ENCODE measurements around the gene STX2. TPM values are rescaled to one million over a fixed set of nuclear protein-coding genes. Genes with fewer than 3 reads are reported as not detected.
A peak's percentile ranks its signal among the peaks of the same experiment; 100 is the strongest.
"Not testable (repeated sequence)": the region's sequence is repeated elsewhere in the genome, so short reads cannot be mapped to it uniquely, and the experiment has no call there.

STX2 gene
- total RNA-seq, 1 experiment from 2014 or later = 26.6 TPM

GRCh38 chr12:130752037-130752436 lies 87.0 kb downstream of the STX2 start:
- DNase-seq (ENCODE audit: low read depth); in situ Hi-C loops (cut with HindIII; ENCODE audit: low pct_unique_long_range_greater_than_20kb, low sequenced_read_pairs): not testable (repeated sequence)

DNA sequence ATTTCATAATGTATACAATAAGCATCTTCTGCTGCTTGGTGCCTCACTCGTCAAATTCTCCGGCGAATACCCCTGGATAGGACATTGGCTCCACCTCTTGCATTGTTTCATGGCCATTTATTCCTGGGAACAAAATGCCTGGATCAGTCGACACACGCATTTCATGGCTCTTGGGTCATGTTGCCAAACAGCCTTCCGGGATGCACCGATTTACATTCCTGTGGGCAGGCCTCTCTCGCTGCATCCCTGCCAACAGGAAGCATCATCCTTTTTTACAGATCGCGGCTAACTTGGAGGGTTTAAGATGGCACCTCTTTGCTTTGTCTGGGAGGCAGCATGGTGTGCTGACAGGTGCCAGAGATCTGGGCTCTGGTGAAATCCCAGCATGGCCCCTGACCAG lies 90.3 kb downstream of the STX2 start:
- in situ Hi-C loops (cut with HindIII; ENCODE audit: low pct_unique_long_range_greater_than_20kb, low sequenced_read_pairs) = no loop called here

DNA sequence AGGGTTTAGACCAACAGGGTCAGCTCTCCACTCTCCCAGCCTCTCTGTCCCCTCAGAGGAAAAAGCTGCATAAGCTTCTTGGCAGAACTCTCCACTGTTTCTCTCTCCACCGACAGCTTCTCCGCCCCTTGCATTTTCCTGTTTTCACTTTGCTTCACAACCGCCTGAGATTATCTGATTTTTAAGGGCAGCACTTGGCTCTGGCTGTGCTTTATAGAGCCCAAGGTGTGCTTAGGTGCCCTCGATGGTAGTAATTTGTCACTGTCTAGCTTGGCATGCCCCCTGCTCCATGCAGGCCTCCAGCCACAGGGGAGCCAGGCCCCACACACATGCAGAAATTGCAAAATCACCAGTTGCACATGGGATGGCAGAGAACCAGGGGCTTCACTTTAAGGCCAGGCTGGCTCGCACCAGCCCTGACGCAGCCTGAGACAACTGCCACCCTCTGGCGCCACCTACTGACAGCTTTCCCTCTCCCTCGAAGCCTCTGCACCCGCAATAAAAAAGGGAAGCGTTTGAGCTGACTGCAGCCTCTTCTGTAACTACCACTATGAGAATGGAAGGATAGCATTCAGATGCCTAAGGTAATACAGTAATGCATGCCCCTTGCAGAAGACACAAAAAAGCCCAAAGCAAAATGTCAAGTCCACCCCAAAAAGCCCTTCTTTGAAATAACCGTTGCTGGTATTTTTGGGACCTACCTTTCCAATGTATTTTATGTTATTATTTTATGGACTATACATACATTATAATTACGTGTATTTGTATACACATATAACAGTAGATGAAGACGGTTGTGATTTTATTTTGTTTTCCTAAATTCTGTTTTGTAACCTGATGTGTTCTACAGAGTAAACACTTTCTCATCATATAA lies 90.9 kb downstream of the STX2 start:
- in situ Hi-C loops (cut with HindIII; ENCODE audit: low pct_unique_long_range_greater_than_20kb, low sequenced_read_pairs) = no loop called here
- DNase-seq (ENCODE audit: low read depth) = peak; percentile 45

More for the DNA sequence above, 90.3 kb downstream of the STX2 start:
- DNase-seq (ENCODE audit: low read depth) = no peak

DNA sequence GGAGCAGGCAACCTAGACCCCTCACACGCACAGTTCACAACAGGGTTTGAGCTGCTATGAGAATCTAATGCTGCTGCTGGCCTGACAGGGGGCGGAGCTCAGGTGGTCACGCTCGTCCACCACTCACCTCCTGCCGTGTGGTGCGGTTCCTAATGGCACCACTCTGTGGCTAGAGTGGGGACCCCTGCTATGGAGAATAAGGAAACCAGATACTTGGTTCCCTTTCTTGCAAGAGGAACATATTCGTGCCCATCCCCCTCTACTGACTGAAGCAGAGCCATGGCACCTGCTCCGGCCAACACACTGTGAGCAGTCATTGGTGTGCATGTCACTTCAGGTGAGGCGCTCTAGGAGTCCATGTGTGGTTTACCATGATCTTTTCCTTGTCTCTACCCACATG lies 92.5 kb downstream of the STX2 start:
- in situ Hi-C loops (cut with HindIII; ENCODE audit: low pct_unique_long_range_greater_than_20kb, low sequenced_read_pairs) = no loop called here
- DNase-seq (ENCODE audit: low read depth) = no peak

- no peak for DNase-seq (ENCODE audit: low read depth)
- in situ Hi-C loops (cut with HindIII; ENCODE audit: low pct_unique_long_range_greater_than_20kb, low sequenced_read_pairs) = no loop called here
Measured at GRCh38 chr12:130745921-130746320, 93.1 kb downstream of the STX2 start.

DNA sequence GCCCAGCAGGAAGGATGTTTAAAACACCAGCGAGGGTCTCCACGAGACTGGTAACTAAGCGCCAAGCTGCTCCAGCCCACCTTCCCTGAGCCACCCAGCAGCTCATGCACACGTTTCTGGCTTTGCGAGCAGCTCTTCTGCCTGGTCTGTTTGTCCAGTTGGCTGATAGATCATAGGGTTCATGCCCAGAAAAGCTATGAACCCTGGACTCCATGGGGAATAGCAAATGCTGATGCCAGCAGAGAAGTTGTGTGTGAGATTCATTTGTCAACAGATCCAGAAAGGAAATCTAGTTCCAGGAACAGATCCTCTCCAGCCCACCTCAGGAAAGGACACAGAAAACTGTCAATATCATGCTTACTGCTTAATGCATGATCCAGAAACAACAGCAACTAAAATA lies 94.8 kb downstream of the STX2 start:
- in situ Hi-C loops (cut with HindIII; ENCODE audit: low pct_unique_long_range_greater_than_20kb, low sequenced_read_pairs) = no loop called here
- no peak for DNase-seq (ENCODE audit: low read depth)

- no peak for DNase-seq (ENCODE audit: low read depth)
- in situ Hi-C loops (cut with HindIII; ENCODE audit: low pct_unique_long_range_greater_than_20kb, low sequenced_read_pairs) = no loop called here
Measured at GRCh38 chr12:130743606-130744005, 95.4 kb downstream of the STX2 start.

DNA sequence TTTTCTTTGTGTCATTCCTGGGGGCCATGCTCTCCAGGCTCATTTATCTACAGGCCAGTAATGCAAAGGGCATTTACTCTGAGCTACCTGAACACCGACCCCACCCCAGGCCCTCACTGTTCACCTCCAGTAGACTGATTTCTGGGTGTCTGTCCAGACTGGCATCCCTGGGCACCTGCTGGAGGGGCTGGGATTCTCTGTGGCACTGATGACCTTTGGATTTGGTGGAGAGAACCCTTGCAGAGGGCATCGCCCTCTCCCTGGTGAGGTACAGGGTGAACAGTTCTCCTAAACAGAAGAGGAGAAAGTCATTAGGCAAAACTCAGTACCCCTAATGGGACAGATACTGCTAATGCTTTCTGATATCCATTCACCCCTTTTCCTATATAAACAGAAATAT lies 95.9 kb downstream of the STX2 start:
- in situ Hi-C loops (cut with HindIII; ENCODE audit: low pct_unique_long_range_greater_than_20kb, low sequenced_read_pairs) = no loop called here
- no peak for DNase-seq (ENCODE audit: low read depth)

DNA sequence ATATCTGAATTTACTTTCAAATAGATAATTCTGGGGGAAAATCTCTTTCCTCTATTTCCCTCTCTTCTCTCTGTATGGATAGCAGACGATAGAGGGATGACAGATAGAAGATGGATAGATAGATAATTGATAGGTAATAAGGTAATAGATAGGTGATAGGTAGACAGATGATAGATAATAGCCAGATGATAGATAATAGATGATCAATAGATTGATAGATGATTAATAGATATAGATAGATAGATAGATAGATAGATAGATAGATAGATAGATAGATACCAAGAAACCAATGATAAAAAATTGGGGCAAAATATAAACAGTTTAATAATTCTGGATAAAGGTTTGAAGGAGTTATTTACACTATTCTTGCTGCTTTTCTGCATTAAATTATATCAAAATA lies 96.3 kb downstream of the STX2 start:
- DNase-seq (ENCODE audit: low read depth) = no peak
- in situ Hi-C loops (cut with HindIII; ENCODE audit: low pct_unique_long_range_greater_than_20kb, low sequenced_read_pairs) = no loop called here

DNA sequence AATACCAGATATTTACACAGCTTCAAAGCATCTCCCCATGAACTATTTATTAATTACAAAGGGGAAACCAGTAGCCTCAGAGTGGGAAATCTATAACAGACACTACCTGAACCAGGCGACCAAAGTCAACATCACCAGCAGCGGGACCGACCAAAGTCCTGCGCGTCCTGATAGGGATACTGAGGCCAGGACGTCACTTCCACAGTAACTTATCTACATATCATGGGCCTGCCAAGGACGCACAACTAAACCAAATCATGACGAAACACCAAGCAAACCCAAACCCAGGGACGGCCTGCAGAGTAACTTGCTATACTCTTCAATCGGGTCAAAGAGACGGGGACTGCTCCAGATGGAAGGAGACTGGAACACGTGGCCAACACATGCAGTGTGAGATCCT lies 96.9 kb downstream of the STX2 start:
- in situ Hi-C loops (cut with HindIII; ENCODE audit: low pct_unique_long_range_greater_than_20kb, low sequenced_read_pairs) = no loop called here
- DNase-seq (ENCODE audit: low read depth) = no peak

Other genes with a start within 250 kb of the STX2 start
- not detected in 2 replicates for gene RIMBP2, start 123.0 kb downstream of the STX2 start, total RNA-seq (2014; rRNA removed; shearing (Covaris generic); ENCODE audit: low replicate concordance)
- 870 and 896 TPM in 2 replicates for gene RAN, start 32.8 kb upstream of the STX2 start, total RNA-seq (2014; rRNA removed; shearing (Covaris generic); ENCODE audit: low replicate concordance)
- not detected in 2 replicates for gene ADGRD1, start 114.7 kb upstream of the STX2 start, total RNA-seq (2014; rRNA removed; shearing (Covaris generic); ENCODE audit: low replicate concordance)